Measurements from ENCODE around the gene EHD3.

The EHD3 gene

DNA sequence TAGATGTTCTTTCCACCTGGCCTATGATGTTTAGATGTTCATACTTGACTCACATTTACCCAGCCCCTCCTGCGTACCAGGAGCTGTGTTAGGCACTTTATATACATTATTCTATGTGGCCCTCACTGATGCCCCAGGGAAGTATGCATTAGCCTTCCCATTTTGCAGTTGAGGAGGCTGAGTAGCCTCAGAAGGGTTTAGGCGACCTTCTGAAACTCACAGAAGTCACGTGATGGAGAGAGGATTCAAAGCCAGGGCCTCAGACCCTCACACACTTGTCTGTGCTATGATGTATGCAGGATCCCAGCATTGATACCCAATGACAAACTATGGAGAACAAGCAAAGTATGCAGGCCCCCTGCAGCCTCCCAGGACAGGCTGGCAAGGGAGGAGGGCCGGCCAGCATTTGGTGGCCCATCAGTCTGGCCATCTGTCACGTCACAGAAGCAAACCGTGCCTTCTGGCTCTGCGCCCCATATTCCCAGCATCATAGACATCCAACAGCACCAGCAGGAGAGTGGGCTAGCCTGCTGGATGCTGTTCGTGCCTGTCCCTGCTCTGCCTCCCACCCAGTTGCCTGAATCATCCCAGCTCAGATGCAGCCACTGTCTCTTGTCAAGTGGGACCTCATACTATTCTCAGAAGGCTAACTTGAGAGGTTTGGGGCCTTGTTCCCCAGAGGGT, 33.6 kb downstream of the EHD3 start:
- no peaks in the 10 kb centered on the region for H3K4me1 ChIP-seq
- H3K79me2 ChIP-seq, result no peaks in the 10 kb centered on the region
- H3K27ac ChIP-seq, result no peak overlapping the region
- no peak overlapping the region for H2AFZ ChIP-seq
- no peak overlapping the region for H3K4me3 ChIP-seq (ENCODE audit: low read depth, low read length)
- no peak overlapping the region for H3K4me2 ChIP-seq (ENCODE audit: low read length)
- no peaks in the 10 kb centered on the region for H3K27me3 ChIP-seq (ENCODE audit: control insufficient read depth, insufficient read depth, low read length)
- no peaks in the 10 kb centered on the region for H3K36me3 ChIP-seq (ENCODE audit: control insufficient read depth, insufficient read depth, low read length)
- no peak overlapping the region for H3K9ac ChIP-seq
- TF ChIP-seq, protein P1, sequence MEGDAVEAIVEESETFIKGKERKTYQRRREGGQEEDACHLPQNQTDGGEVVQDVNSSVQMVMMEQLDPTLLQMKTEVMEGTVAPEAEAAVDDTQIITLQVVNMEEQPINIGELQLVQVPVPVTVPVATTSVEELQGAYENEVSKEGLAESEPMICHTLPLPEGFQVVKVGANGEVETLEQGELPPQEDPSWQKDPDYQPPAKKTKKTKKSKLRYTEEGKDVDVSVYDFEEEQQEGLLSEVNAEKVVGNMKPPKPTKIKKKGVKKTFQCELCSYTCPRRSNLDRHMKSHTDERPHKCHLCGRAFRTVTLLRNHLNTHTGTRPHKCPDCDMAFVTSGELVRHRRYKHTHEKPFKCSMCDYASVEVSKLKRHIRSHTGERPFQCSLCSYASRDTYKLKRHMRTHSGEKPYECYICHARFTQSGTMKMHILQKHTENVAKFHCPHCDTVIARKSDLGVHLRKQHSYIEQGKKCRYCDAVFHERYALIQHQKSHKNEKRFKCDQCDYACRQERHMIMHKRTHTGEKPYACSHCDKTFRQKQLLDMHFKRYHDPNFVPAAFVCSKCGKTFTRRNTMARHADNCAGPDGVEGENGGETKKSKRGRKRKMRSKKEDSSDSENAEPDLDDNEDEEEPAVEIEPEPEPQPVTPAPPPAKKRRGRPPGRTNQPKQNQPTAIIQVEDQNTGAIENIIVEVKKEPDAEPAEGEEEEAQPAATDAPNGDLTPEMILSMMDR (IDR thresholded peaks at IDR 0.05), result no peak
- no peaks in the 10 kb centered on the region for H3K9me3 ChIP-seq (ENCODE audit: control insufficient read depth, low read length)

DNA sequence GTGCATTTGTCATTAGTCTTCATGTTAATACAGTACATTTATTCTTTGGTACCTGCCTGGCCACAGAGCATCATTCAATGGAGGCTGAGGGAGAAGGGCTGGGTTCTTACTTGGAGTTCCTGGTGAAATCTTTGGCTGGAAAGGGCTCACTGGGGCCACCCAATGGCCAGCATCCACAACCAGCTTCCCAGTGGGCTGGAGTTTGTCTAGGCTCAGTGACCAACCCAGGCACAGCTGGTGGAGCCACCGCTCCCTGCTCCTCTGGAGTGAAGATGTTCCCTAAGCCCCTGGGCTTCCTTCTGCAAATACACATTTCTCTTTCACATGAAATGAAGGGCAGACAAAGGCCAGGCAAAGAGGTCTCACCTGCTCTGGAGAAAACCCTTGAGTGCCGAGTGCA, 34.4 kb downstream of the EHD3 start:
- no peak overlapping the region for H3K9ac ChIP-seq
- H3K27ac ChIP-seq, result no peak overlapping the region
- TF ChIP-seq, protein P1 (IDR thresholded peaks at IDR 0.05), result no peak
- no peak overlapping the region for H3K4me3 ChIP-seq (ENCODE audit: low read depth, low read length)
- no peaks in the 10 kb centered on the region for H3K9me3 ChIP-seq (ENCODE audit: control insufficient read depth, low read length)
- H3K4me2 ChIP-seq (ENCODE audit: low read length), result no peak overlapping the region
- no peaks in the 10 kb centered on the region for H3K79me2 ChIP-seq
- no peaks in the 10 kb centered on the region for H3K4me1 ChIP-seq
- H2AFZ ChIP-seq, result no peak overlapping the region
- no peaks in the 10 kb centered on the region for H3K36me3 ChIP-seq (ENCODE audit: control insufficient read depth, insufficient read depth, low read length)
- no peaks in the 10 kb centered on the region for H3K27me3 ChIP-seq (ENCODE audit: control insufficient read depth, insufficient read depth, low read length)

DNA sequence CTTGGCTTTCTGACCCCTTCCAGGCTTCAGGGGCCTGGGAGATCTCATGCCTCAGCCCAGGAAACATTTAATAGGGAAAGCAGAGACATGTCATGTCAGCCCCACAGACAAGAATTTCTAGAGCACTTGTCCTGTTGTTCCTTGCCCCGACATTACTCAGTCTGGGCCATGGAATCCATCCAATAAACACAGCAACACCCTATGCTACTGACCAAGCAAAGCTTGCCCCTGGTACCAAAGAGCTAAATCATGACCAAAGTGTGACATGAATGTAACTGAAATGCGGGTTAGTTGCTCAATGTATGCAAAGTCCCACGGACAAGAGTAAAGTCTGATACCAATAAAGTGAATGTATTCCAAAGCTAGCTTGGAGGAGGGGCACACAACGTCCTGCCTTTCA, 35.1 kb downstream of the EHD3 start:
- TF ChIP-seq, protein P1 (IDR thresholded peaks at IDR 0.05), result no peak
- H3K4me3 ChIP-seq (ENCODE audit: low read depth, low read length), result no peak overlapping the region
- no peaks in the 10 kb centered on the region for H3K4me1 ChIP-seq
- no peak overlapping the region for H2AFZ ChIP-seq
- no peak overlapping the region for H3K9ac ChIP-seq
- no peaks in the 10 kb centered on the region for H3K36me3 ChIP-seq (ENCODE audit: control insufficient read depth, insufficient read depth, low read length)
- H3K4me2 ChIP-seq (ENCODE audit: low read length), result no peak overlapping the region
- H3K27me3 ChIP-seq (ENCODE audit: control insufficient read depth, insufficient read depth, low read length), result no peaks in the 10 kb centered on the region
- no peaks in the 10 kb centered on the region for H3K9me3 ChIP-seq (ENCODE audit: control insufficient read depth, low read length)
- H3K27ac ChIP-seq, result no peak overlapping the region
- no peaks in the 10 kb centered on the region for H3K79me2 ChIP-seq

DNA sequence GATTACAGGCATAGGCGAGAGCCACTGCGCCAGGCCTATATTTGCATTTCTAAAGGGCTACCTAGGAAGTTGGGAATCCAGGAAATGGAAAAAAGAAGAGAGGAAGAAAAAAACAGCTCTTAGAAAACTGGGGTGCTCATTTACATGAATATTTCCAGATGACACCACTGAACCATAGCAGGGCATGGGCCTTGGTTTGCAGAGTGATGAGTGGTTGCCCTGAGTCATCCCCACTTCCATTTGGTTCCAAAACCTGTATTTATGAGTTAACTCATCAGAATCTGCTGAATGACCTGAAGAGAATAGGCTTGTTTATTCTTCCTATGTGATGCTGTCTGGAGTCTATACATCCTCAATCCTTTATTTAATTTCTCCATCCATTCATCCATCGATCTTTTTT, 36.2 kb downstream of the EHD3 start:
- Histone ChIP-seq H3K27me3 (ENCODE audit: control insufficient read depth, insufficient read depth, low read length) (no peaks in the 10 kb centered on the region), H3K79me2 (no peaks in the 10 kb centered on the region), H3K4me2 (ENCODE audit: low read length) (no peak overlapping the region), H3K9ac (no peak overlapping the region), H3K36me3 (ENCODE audit: control insufficient read depth, insufficient read depth, low read length) (no peaks in the 10 kb centered on the region), H3K9me3 (ENCODE audit: control insufficient read depth, low read length) (no peaks in the 10 kb centered on the region), H3K4me1 (no peaks in the 10 kb centered on the region), H3K27ac (no peak overlapping the region), H2AFZ (no peak overlapping the region), H3K4me3 (ENCODE audit: low read depth, low read length) (no peak overlapping the region)
- TF ChIP-seq, protein P1 (IDR thresholded peaks at IDR 0.05), result no peak

DNA sequence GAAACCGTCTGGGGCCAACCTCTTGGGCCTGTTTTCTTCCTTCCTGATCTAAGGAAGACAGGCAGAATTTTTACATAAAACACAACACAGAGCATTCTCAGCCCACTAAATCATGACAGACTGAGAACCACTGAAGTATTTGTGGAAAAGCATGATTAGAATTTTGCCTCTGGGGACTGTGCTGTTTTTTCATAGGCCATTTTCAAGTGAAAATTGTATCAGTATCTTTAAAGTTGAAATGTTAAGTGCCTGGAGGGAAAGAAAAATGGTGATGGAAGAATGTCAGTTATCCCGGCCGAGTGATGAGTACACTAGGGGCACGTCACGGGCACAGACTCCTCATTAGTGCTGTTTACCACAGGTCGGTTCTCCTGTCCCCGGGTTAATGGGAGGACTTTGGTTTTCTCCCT, 36.9 kb downstream of the EHD3 start:
- H3K79me2 ChIP-seq, result no peaks in the 10 kb centered on the region
- H2AFZ ChIP-seq, result no peak overlapping the region
- no peaks in the 10 kb centered on the region for H3K36me3 ChIP-seq (ENCODE audit: control insufficient read depth, insufficient read depth, low read length)
- no peaks in the 10 kb centered on the region for H3K9me3 ChIP-seq (ENCODE audit: control insufficient read depth, low read length)
- H3K4me2 ChIP-seq (ENCODE audit: low read length), result no peak overlapping the region
- no peak overlapping the region for H3K9ac ChIP-seq
- H3K27ac ChIP-seq, result no peak overlapping the region
- no peaks in the 10 kb centered on the region for H3K4me1 ChIP-seq
- TF ChIP-seq, protein P1 (IDR thresholded peaks at IDR 0.05), result no peak
- no peaks in the 10 kb centered on the region for H3K27me3 ChIP-seq (ENCODE audit: control insufficient read depth, insufficient read depth, low read length)
- no peak overlapping the region for H3K4me3 ChIP-seq (ENCODE audit: low read depth, low read length)

Data from parathyroid adenoma (tissue), 2 donors.